Fibroblast of lung (primary cell): ENCODE data around the gene PPP4R1.

ENCODE experiments used
- CTCF ChIP-seq, 2 donors: IDR thresholded peaks in 1 of 2; conservative IDR thresholded peaks in 1 of 2; 1 replicate in 1 of 2; 2 replicates in 1 of 2; pipeline ENCODE4 v1.5.1; 2011 to 2012; ENCODE audit warnings: low read length in 2 of 2, control low read depth in 1 of 2, inconsistent platforms in 1 of 2, low read depth in 1 of 2, mild to moderate bottlenecking in 1 of 2
- EZH2 ChIP-seq: IDR thresholded peaks from 2 replicates; pipeline ENCODE4 v1.5.1; 2012; ENCODE audit warnings: low read length, control low read depth, mild to moderate bottlenecking; ENCODE audit errors: missing control alignments

- no peak for TF ChIP-seq CTCF (conservative IDR thresholded peaks at IDR 0.05 in 1 of 2, IDR thresholded peaks at IDR 0.05 in 1 of 2; ENCODE audit: low read depth in 1 of 2, low read length in 2 of 2)
- no peak for TF ChIP-seq EZH2
These were observed 10.0 kb downstream of the PPP4R1 start for GRCh38 chr18:9604348-9604747.
